H1 (cell line): Measurements from ENCODE around the gene NAA40. TPM values are rescaled to one million over a fixed set of nuclear protein-coding genes. Genes with fewer than 3 reads are reported as not detected.

ENCODE experiments used
- GTF2F1 ChIP-seq: IDR thresholded peaks from 2 replicates; pipeline ENCODE4 v1.6.1; 2012; ENCODE audit warnings: low read depth, low read length, improper control_type of control experiment, borderline replicate concordance
- NRF1 ChIP-seq: IDR thresholded peaks from 2 replicates; pipeline ENCODE4 v1.6.1; 2011; ENCODE audit warnings: mild to moderate bottlenecking, low read depth, low read length, improper control_type of control experiment
- TAF7 ChIP-seq: optimal IDR thresholded peaks from 2 replicates; pipeline ENCODE3; 2011; ENCODE audit warnings: low read depth, mild to moderate bottlenecking, inconsistent platforms, low read length, moderate library complexity, borderline replicate concordance
- polyA plus RNA-seq, 7 experiments: library from polyadenylated mRNA; depleted of rRNA in 3 of 7; stranded (reverse) in 5 of 7; unstranded in 2 of 7; fragments of >200 nt in 5 of 7; fragments of 200-250 nt in 2 of 7; gene quantifications; 1 replicate in 5 of 7; 2 replicates in 1 of 7; 4 replicates in 1 of 7; pipeline versions ENCODE4 v1.2.1 to v1.2.3, GENCODE V29; 2011 to 2013; ENCODE audit warnings: missing spikeins in 2 of 7, mixed read lengths in 2 of 7
- total RNA-seq: library from RNA; stranded (reverse); fragmentation: NEBNext Ultra II Directional; extraction: Animal tissue kit (Norgen Biotek cat#: 25700); gene quantifications from 2 replicates; pipeline ENCODE4 v1.2.1, GENCODE V29; 2021

NAA40 gene
- total and polyA plus RNA-seq, 2 of the 8 experiments (the other 6 are each of a cell fraction or from before 2014, with no cell fraction given), result 20.0 to 31.1 TPM

- TF ChIP-seq GTF2F1, result no peak
- no peak for TF ChIP-seq TAF7
- TF ChIP-seq NRF1, result no peak
These were observed 3.1 kb downstream of the NAA40 start (continued) for GRCh38 chr11:63941901-63942300.
